PC-9 (cell line): ENCODE results near the gene DNTT. TPM values are rescaled to one million over a fixed set of nuclear protein-coding genes. Genes with fewer than 3 reads are reported as not detected.

Experiments used
- BruUV-seq: library from RNA; stranded (reverse); fragments of 400-500 nt; replicated peaks from 2 replicates; lab custom pipeline; 2021; lab: Mats Ljungman, UMichigan
- CTCF ChIA-PET: fragments of 300-600 bp; sonication (Branson Sonifier 250); formaldehyde crosslinking; loops from one replicate; lab custom pipeline; 2022; ENCODE audit warnings: antibody characterized with exemption; lab: Charles Lee
- POLR2A ChIA-PET: fragments of 300-600 bp; sonication (Branson Sonifier 250); formaldehyde crosslinking; loops from one replicate; lab custom pipeline; 2022; ENCODE audit warnings: antibody characterized with exemption; ENCODE audit not compliant: unreplicated experiment; lab: Charles Lee
- DNase-seq, 2 experiments: peaks; one replicate each; pipeline versions ENCODE4 v3.0.0 to v3.0.0-alpha.2; 2015 to 2022; ENCODE audit warnings: mixed read lengths in 1 of 2
- H2AFZ ChIP-seq: fragments of 200-600 bp; sonication (generic); 2 replicates; pipeline ENCODE4 v1.8.1; 2017; ENCODE audit warnings: antibody characterized with exemption
- H3F3A ChIP-seq: fragments of 200-600 bp; sonication (generic); 2 replicates; pipeline ENCODE4 v1.8.1; 2017; ENCODE audit warnings: antibody characterized with exemption, mild to moderate bottlenecking, low read depth; ENCODE audit not compliant: insufficient read depth
- H3K27ac ChIP-seq: fragments of 200-600 bp; sonication (generic); 2 replicates; pipeline ENCODE4 v1.6.1; 2016; ENCODE audit warnings: mixed run types
- H3K27me3 ChIP-seq: fragments of 200-600 bp; sonication (generic); 2 replicates; pipeline ENCODE4 v1.6.1; 2016; ENCODE audit warnings: low read depth, mixed run types; ENCODE audit not compliant: insufficient read depth
- H3K36me3 ChIP-seq: fragments of 200-600 bp; sonication (generic); 2 replicates; pipeline ENCODE4 v1.6.1; 2016; ENCODE audit warnings: low read depth, mixed run types
- H3K4me1 ChIP-seq: fragments of 200-600 bp; sonication (generic); replicated peaks from 2 replicates; pipeline ENCODE4 v1.6.1; 2016; ENCODE audit warnings: mixed run types; ENCODE audit not compliant: insufficient read depth
- H3K4me2 ChIP-seq: fragments of 200-600 bp; sonication (generic); 2 replicates; pipeline ENCODE4 v1.6.1; 2017; ENCODE audit warnings: mixed run types
- H3K4me3 ChIP-seq: fragments of 200-600 bp; sonication (generic); 2 replicates; pipeline ENCODE4 v1.6.1; 2016; ENCODE audit warnings: mixed run types
- H3K79me2 ChIP-seq: fragments of 200-600 bp; sonication (generic); 2 replicates; pipeline ENCODE4 v1.6.1; 2017; ENCODE audit warnings: low read depth, mixed run types
- H3K9me2 ChIP-seq: fragments of 200-600 bp; sonication (generic); 2 replicates; pipeline ENCODE4 v1.8.1; 2017; ENCODE audit warnings: mild to moderate bottlenecking; ENCODE audit not compliant: insufficient read depth
- H3K9me3 ChIP-seq: fragments of 200-600 bp; sonication (generic); 2 replicates; pipeline ENCODE4 v1.8.1; 2016; ENCODE audit warnings: low read depth; ENCODE audit not compliant: insufficient read depth
- H4K20me1 ChIP-seq: fragments of 200-600 bp; sonication (generic); 2 replicates; pipeline ENCODE4 v1.8.1; 2017; ENCODE audit not compliant: insufficient read depth
- CTCF ChIP-seq: fragments of 200-600 bp; sonication (generic); conservative IDR thresholded peaks from 2 replicates; pipeline ENCODE4 v1.6.1; 2017; ENCODE audit warnings: mixed run types, antibody characterized with exemption, mild to moderate bottlenecking, moderate library complexity
- EZH2 ChIP-seq: fragments of 200-600 bp; sonication (generic); IDR thresholded peaks from 2 replicates; pipeline ENCODE4 v1.8.0; 2017; ENCODE audit warnings: antibody characterized with exemption, low read depth
- intact Hi-C: fragments of 100-400 bp; cut with micrococcal nuclease; formaldehyde crosslinking; loops from one replicate; pipeline ENCODE4 v1.10.0; 2022; ENCODE audit not compliant: unreplicated experiment
- total RNA-seq: library from RNA; stranded (reverse); gene quantifications from 2 replicates; pipeline ENCODE4 v1.2.3, GENCODE V29; 2021

The DNTT gene
- total RNA-seq, 1 experiment from 2014 or later, result not detected

GRCh38 chr10:96313344-96313743 lies 9.1 kb downstream of the DNTT start:
- H3K4me3 ChIP-seq, result no peak overlapping the region
- CTCF ChIA-PET, result no interaction called here
- H3F3A ChIP-seq, result no peaks in the 10 kb centered on the region
- H3K9me2 ChIP-seq, result no peaks in the 10 kb centered on the region
- no peaks in the 10 kb centered on the region for H3K9me3 ChIP-seq
- no peak overlapping the region for H2AFZ ChIP-seq
- no peaks in the 10 kb centered on the region for H3K4me1 ChIP-seq
- intact Hi-C loops, result no loop called here
- POLR2A ChIA-PET, result no interaction called here
- DNase-seq, result no peak
- no peak overlapping the region for H3K27ac ChIP-seq
- H3K36me3 ChIP-seq, result no peaks in the 10 kb centered on the region
- H4K20me1 ChIP-seq, result no peaks in the 10 kb centered on the region
- TF ChIP-seq CTCF, result no peak
- TF ChIP-seq EZH2, result no peak
- no peaks in the 10 kb centered on the region for H3K79me2 ChIP-seq
- no TSS peak for BruUV-seq
- H3K27me3 ChIP-seq, result no peaks in the 10 kb centered on the region
- H3K4me2 ChIP-seq, result no peak overlapping the region

GRCh38 chr10:96317067-96317833 lies 13.0 kb downstream of the DNTT start:
- no peak overlapping the region for H3K27ac ChIP-seq
- DNase-seq, result no peak
- H3F3A ChIP-seq, result no peaks in the 10 kb centered on the region
- no peaks in the 10 kb centered on the region for H3K9me2 ChIP-seq
- BruUV-seq, result no TSS peak
- POLR2A ChIA-PET, result no interaction called here
- no peak overlapping the region for H2AFZ ChIP-seq
- H3K4me1 ChIP-seq, result no peaks in the 10 kb centered on the region
- no peaks in the 10 kb centered on the region for H4K20me1 ChIP-seq
- no peaks in the 10 kb centered on the region for H3K9me3 ChIP-seq
- H3K79me2 ChIP-seq, result no peaks in the 10 kb centered on the region
- TF ChIP-seq EZH2, result no peak
- H3K4me2 ChIP-seq, result no peak overlapping the region
- intact Hi-C loops, result no loop called here
- peaks cover under 1% of the 10 kb centered on the region; the same call in 1 of the 2 replicates for H3K27me3 ChIP-seq
- no peak overlapping the region for H3K4me3 ChIP-seq
- CTCF ChIA-PET, result no interaction called here
- H3K36me3 ChIP-seq, result no peaks in the 10 kb centered on the region

DNA sequence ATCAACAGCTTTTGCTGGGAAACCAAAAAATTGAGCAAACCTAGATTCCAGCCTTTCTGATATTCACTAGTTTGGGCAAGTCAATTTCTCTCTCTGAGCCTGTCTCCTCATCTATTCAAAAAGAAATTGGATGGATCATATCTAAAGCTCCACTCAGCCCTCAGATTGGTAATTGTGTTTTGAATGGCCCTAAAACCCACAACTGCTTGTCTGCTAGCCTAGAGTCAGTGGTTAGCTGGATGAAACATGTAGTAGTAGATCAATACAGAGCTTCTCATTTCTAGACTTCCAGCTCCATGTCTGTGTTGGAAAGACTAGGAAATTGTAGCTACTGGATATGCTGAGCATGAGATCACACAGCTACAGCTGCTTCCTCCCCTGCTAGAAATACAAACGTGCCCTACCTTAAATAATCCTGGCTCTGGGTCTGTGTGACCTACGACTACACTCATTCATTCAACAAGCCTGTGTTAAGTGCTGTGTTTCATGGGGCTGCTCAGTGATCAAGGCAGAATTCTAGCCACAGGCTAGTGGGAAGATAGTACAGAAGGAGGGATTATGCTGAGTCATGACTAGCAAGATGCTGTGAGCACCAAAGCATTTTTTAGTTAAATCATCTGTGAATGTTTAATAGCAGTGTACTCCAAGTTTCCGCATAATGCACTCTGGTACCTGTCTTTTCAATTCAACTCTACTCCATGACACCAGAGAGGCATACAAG lies 15.7 kb downstream of the DNTT start:
- TF ChIP-seq CTCF (no peak), EZH2 (no peak)
- BruUV-seq, result no TSS peak
- H3K79me2 ChIP-seq, result no peaks in the 10 kb centered on the region
- no peaks in the 10 kb centered on the region for H3K9me3 ChIP-seq
- no peak overlapping the region for H3K4me2 ChIP-seq
- no peaks in the 10 kb centered on the region for H3K36me3 ChIP-seq
- no peak overlapping the region for H3K27ac ChIP-seq
- H4K20me1 ChIP-seq, result no peaks in the 10 kb centered on the region
- no peaks in the 10 kb centered on the region for H3F3A ChIP-seq
- no peak overlapping the region for H2AFZ ChIP-seq
- CTCF ChIA-PET, result no interaction called here
- POLR2A ChIA-PET, result no interaction called here
- H3K4me1 ChIP-seq, result no peaks in the 10 kb centered on the region
- peaks cover 8% of the 10 kb centered on the region for H3K27me3 ChIP-seq
- no peak overlapping the region for H3K4me3 ChIP-seq
- intact Hi-C loops, result no loop called here
- DNase-seq, result no peak
- H3K9me2 ChIP-seq, result no peaks in the 10 kb centered on the region
